Endodermal cell (in vitro differentiated cells): Measurements from ENCODE around the gene RIMS4. TPM values are rescaled to one million over a fixed set of nuclear protein-coding genes. Genes with fewer than 3 reads are reported as not detected.
A peak's percentile ranks its signal among the peaks of the same experiment; 100 is the strongest.

ENCODE experiments used
- DNase-seq: peaks from one replicate; pipeline ENCODE4 v3.0.0-alpha.2; 2017
- H3K27ac ChIP-seq: 2 replicates; pipeline ENCODE4 v1.5.1; 2013; ENCODE audit warnings: mild to moderate bottlenecking, low read depth, low read length, moderate library complexity
- H3K27me3 ChIP-seq: 2 replicates; pipeline ENCODE4 v1.6.1; 2013; ENCODE audit warnings: mild to moderate bottlenecking, low read length, moderate library complexity; ENCODE audit not compliant: insufficient read depth, control insufficient read depth, poor library complexity, severe bottlenecking
- H3K36me3 ChIP-seq: 2 replicates; pipeline ENCODE4 v1.7.0; 2013; ENCODE audit warnings: mild to moderate bottlenecking, low read length, moderate library complexity; ENCODE audit not compliant: control insufficient read depth, insufficient read depth
- H3K4me1 ChIP-seq: one replicate; pipeline ENCODE4 v1.7.0; 2013; ENCODE audit warnings: low read length; ENCODE audit not compliant: control insufficient read depth, insufficient read depth
- H3K4me3 ChIP-seq: 2 replicates; pipeline ENCODE4 v1.5.1; 2013; ENCODE audit warnings: mild to moderate bottlenecking, low read length, moderate library complexity
- H3K9ac ChIP-seq: 2 replicates; pipeline ENCODE4 v1.6.1; 2013; ENCODE audit warnings: mild to moderate bottlenecking, low read length, moderate library complexity; ENCODE audit not compliant: poor library complexity, severe bottlenecking; ENCODE audit errors: extremely low read depth
- H3K9me3 ChIP-seq: 2 replicates; pipeline ENCODE4 v1.6.1; 2013; ENCODE audit warnings: mild to moderate bottlenecking, low read length, moderate library complexity; ENCODE audit not compliant: control insufficient read depth
- H3K27ac Mint-ChIP-seq: 2 replicates; pipeline ENCODE4 v1.8.0; 2020; ENCODE audit warnings: mixed read lengths
- H3K27me3 Mint-ChIP-seq: 2 replicates; pipeline ENCODE4 v1.8.0; 2021; ENCODE audit warnings: mild to moderate bottlenecking, mixed read lengths; ENCODE audit not compliant: insufficient read depth
- H3K36me3 Mint-ChIP-seq: 2 replicates; pipeline ENCODE4 v1.8.0; 2020; ENCODE audit warnings: low read depth, mixed read lengths
- H3K4me1 Mint-ChIP-seq: 2 replicates; pipeline ENCODE4 v1.8.0; 2020; ENCODE audit warnings: mixed read lengths
- H3K4me3 Mint-ChIP-seq: 2 replicates; pipeline ENCODE4 v1.8.0; 2020; ENCODE audit warnings: mild to moderate bottlenecking, moderate library complexity, mixed read lengths
- H3K9me3 Mint-ChIP-seq: 2 replicates; pipeline ENCODE4 v1.8.0; 2020; ENCODE audit warnings: mild to moderate bottlenecking, mixed read lengths
- CTCF ChIP-seq: fragments of 200-600 bp; sonication (generic); conservative IDR thresholded peaks from 2 replicates; pipeline ENCODE4 v1.5.0; 2021; ENCODE audit warnings: antibody characterized with exemption, mild to moderate bottlenecking
- WGBS, 2 experiments: methylation state at CpG; one replicate each; pipeline versions ENCODE4 v1.1.5 to v1.1.7; 2013; ENCODE audit warnings: missing lambda C conversion rate in 2 of 2, mixed read lengths in 1 of 2; ENCODE audit not compliant: insufficient coverage in 1 of 2, insufficient read length in 1 of 2; 5-methylcytosine and 5-hydroxymethylcytosine counted together
- total RNA-seq, 2 donors: library from RNA; stranded (reverse); fragmentation: NEBNext Ultra II Directional in 1 of 2; extraction: Animal tissue kit (Norgen Biotek cat#: 25700) in 1 of 2; gene quantifications; 2 replicates in 1 of 2; 3 replicates in 1 of 2; pipeline ENCODE4 v1.2.1, GENCODE V29; 2021

Gene RIMS4
- total RNA-seq, 2 donors from 2014 or later: 4.3 to 13.0 TPM

GRCh38 chr20:44732327-44732726 is 78.0 kb downstream of the RIMS4 start:
- peaks cover 12% of the 10 kb centered on the region for H3K4me1 ChIP-seq
- no peaks in the 10 kb centered on the region for H3K27me3 Mint-ChIP-seq
- no peak overlapping the region for H3K4me3 ChIP-seq
- peaks cover 6% of the 10 kb centered on the region for H3K9me3 ChIP-seq
- no peak for DNase-seq
- H3K27ac Mint-ChIP-seq: peak overlapping the region; percentile 85
- WGBS, 2 experiments: 43 to 56% methylated on average over 6 of the region's 6 CpGs
- no peaks in the 10 kb centered on the region for H3K27me3 ChIP-seq
- H3K9ac ChIP-seq: peak overlapping the region; percentile 67
- H3K27ac ChIP-seq: no peak overlapping the region
- H3K36me3 ChIP-seq: no peaks in the 10 kb centered on the region
- H3K36me3 Mint-ChIP-seq: no peaks in the 10 kb centered on the region
- TF ChIP-seq CTCF: no peak
- H3K9me3 Mint-ChIP-seq: no peaks in the 10 kb centered on the region
- peaks cover 32% of the 10 kb centered on the region for H3K4me1 Mint-ChIP-seq
- no peak overlapping the region for H3K4me3 Mint-ChIP-seq

GRCh38 chr20:44731657-44732056 is 78.7 kb downstream of the RIMS4 start:
- no peak for DNase-seq
- no peaks in the 10 kb centered on the region for H3K9me3 Mint-ChIP-seq
- H3K4me1 Mint-ChIP-seq: peaks cover 32% of the 10 kb centered on the region
- H3K4me3 Mint-ChIP-seq: no peak overlapping the region
- H3K36me3 ChIP-seq: no peaks in the 10 kb centered on the region
- H3K27ac Mint-ChIP-seq: no peak overlapping the region
- no peak overlapping the region for H3K4me3 ChIP-seq
- H3K27me3 ChIP-seq: no peaks in the 10 kb centered on the region
- H3K4me1 ChIP-seq: peaks cover 12% of the 10 kb centered on the region
- H3K36me3 Mint-ChIP-seq: no peaks in the 10 kb centered on the region
- H3K27me3 Mint-ChIP-seq: no peaks in the 10 kb centered on the region
- H3K9ac ChIP-seq: no peak overlapping the region
- WGBS, 2 experiments: 92 to 98% methylated on average over 7 to 8 of the region's 8 CpGs
- TF ChIP-seq CTCF: no peak
- H3K27ac ChIP-seq: no peak overlapping the region
- H3K9me3 ChIP-seq: no peaks in the 10 kb centered on the region

- no peak overlapping the region for H3K27ac ChIP-seq
Observed at GRCh38 chr20:44730441-44730840, 79.9 kb downstream of the RIMS4 start.

More at GRCh38 chr20:44730441-44730840, 79.9 kb downstream of the RIMS4 start:
- H3K27me3 Mint-ChIP-seq: no peaks in the 10 kb centered on the region
- no peaks in the 10 kb centered on the region for H3K36me3 Mint-ChIP-seq
- no peaks in the 10 kb centered on the region for H3K36me3 ChIP-seq
- no peak for DNase-seq
- H3K9me3 Mint-ChIP-seq: no peaks in the 10 kb centered on the region
- 100% methylated on average over 2 of the region's 2 CpGs for WGBS, 2 experiments
- H3K9ac ChIP-seq: no peak overlapping the region
- no peak overlapping the region for H3K27ac Mint-ChIP-seq
- H3K4me1 ChIP-seq: peaks cover 12% of the 10 kb centered on the region
- no peak overlapping the region for H3K4me3 Mint-ChIP-seq
- no peak overlapping the region for H3K4me3 ChIP-seq
- no peaks in the 10 kb centered on the region for H3K27me3 ChIP-seq
- no peaks in the 10 kb centered on the region for H3K9me3 ChIP-seq
- peaks cover 28% of the 10 kb centered on the region for H3K4me1 Mint-ChIP-seq
- no peak for TF ChIP-seq CTCF
